Measurements from ENCODE around the gene BTAF1.

BTAF1 gene
- 278 to 347 reads per million in 2 donors for total RNA-seq

GRCh38 chr10:91923371-91924211 lies at the start of gene BTAF1:
Gene BTAF1 (plus strand): TSS chr10:91923770. CDS start chr10:91924077, 307 bp downstream.
- DNase-seq: peak; percentile 79 to 98 (median 88)

GRCh38 chr10:91875156-91875555 lies 48.4 kb upstream of the BTAF1 start:
- no peak for DNase-seq

- no peak for DNase-seq
Observed at GRCh38 chr10:91875779-91876178, 47.8 kb upstream of the BTAF1 start.

- DNase-seq: no peak
Observed at GRCh38 chr10:91879515-91880170, 43.9 kb upstream of the BTAF1 start.

GRCh38 chr10:91880310-91880709 lies 43.3 kb upstream of the BTAF1 start:
- DNase-seq: no peak

- no peak for DNase-seq
Observed at GRCh38 chr10:91883549-91884444, 39.8 kb upstream of the BTAF1 start.

GRCh38 chr10:91884536-91884935 lies 39.0 kb upstream of the BTAF1 start:
- DNase-seq: no peak

GRCh38 chr10:91885362-91886079 lies 38.0 kb upstream of the BTAF1 start:
- DNase-seq: no peak

- DNase-seq: no peak
Observed at GRCh38 chr10:91886954-91887271, 36.7 kb upstream of the BTAF1 start.

GRCh38 chr10:91887272-91888076 lies 36.1 kb upstream of the BTAF1 start:
- DNase-seq: peak in 1 of 5 experiments; percentile 22

GRCh38 chr10:91891125-91892001 lies 32.2 kb upstream of the BTAF1 start:
- no peak for DNase-seq

GRCh38 chr10:91893051-91893450 lies 30.5 kb upstream of the BTAF1 start:
- no peak for DNase-seq

- peak in 1 of 5 experiments; percentile 25 for DNase-seq
Observed at GRCh38 chr10:91894261-91894685, 29.3 kb upstream of the BTAF1 start.

- DNase-seq: no peak
Observed at GRCh38 chr10:91896212-91896756, 27.3 kb upstream of the BTAF1 start.

- no peak for DNase-seq
Observed at GRCh38 chr10:91897421-91897820, 26.1 kb upstream of the BTAF1 start.

- peak in 3 of 5 experiments; percentile 21 to 86 (median 31) for DNase-seq
Observed at GRCh38 chr10:91901784-91902677, 21.5 kb upstream of the BTAF1 start.

- no peak for DNase-seq
Observed at GRCh38 chr10:91907033-91907594, 16.5 kb upstream of the BTAF1 start.

GRCh38 chr10:91907914-91908336 lies 15.6 kb upstream of the BTAF1 start:
- DNase-seq: no peak
